GM10248 (cell line): ENCODE measurements around the gene NLGN1.

ENCODE experiments used
- CTCF ChIA-PET: fragments of 300-600 bp; sonication (Branson Sonifier 250); formaldehyde crosslinking; extraction: SDS; loops from one replicate; lab custom pipeline; 2021; ENCODE audit warnings: antibody characterized with exemption; lab: Yijun Ruan, JAX
- POLR2A ChIA-PET: fragments of 350-650 bp; sonication (Branson Sonifier 250); formaldehyde crosslinking; extraction: SDS; loops from one replicate; lab custom pipeline; 2020; ENCODE audit warnings: antibody characterized with exemption; lab: Yijun Ruan, JAX
- DNase-seq: peaks from one replicate; pipeline ENCODE4 v3.0.0; 2012; ENCODE audit errors: extremely low spot score
- CTCF ChIP-seq: IDR thresholded peaks from 2 replicates; pipeline ENCODE4 v1.5.1; 2012; ENCODE audit warnings: mild to moderate bottlenecking, low read depth; ENCODE audit errors: extremely low read depth, missing control alignments, control extremely low read depth

NLGN1 gene

GRCh38 chr3:173463250-173463649 is 65.7 kb downstream of the NLGN1 start:
- POLR2A ChIA-PET: no interaction called here
- CTCF ChIA-PET: no interaction called here
- no peak for DNase-seq
- no peak for TF ChIP-seq CTCF

GRCh38 chr3:173465112-173465511 is 67.6 kb downstream of the NLGN1 start:
- CTCF ChIA-PET: no interaction called here
- no peak for DNase-seq

GRCh38 chr3:173465898-173466678 is 68.5 kb downstream of the NLGN1 start:
- ChIA-PET CTCF (no interaction called here), POLR2A (no interaction called here)
- DNase-seq: no peak
- TF ChIP-seq CTCF: no peak

More at GRCh38 chr3:173465112-173465511, 67.6 kb downstream of the NLGN1 start:
- TF ChIP-seq CTCF: no peak
- POLR2A ChIA-PET: no interaction called here

- POLR2A ChIA-PET: no interaction called here
- no peak for TF ChIP-seq CTCF
- no peak for DNase-seq
- CTCF ChIA-PET: no interaction called here
Observed at GRCh38 chr3:173467501-173467900, 70.0 kb downstream of the NLGN1 start.

- DNase-seq: no peak
- TF ChIP-seq CTCF: no peak
- POLR2A ChIA-PET: no interaction called here
- CTCF ChIA-PET: no interaction called here
Observed at GRCh38 chr3:173473237-173473636, 75.7 kb downstream of the NLGN1 start.

GRCh38 chr3:173479301-173479700 is 81.8 kb downstream of the NLGN1 start:
- ChIA-PET POLR2A (no interaction called here), CTCF (no interaction called here)
- DNase-seq: no peak
- TF ChIP-seq CTCF: no peak
